Stomach (tissue), 9 donors: ENCODE data around the gene ST8SIA4. TPM values are rescaled to one million over a fixed set of nuclear protein-coding genes. Genes with fewer than 3 reads are reported as not detected.

ENCODE experiments used
- DNase-seq, 2 donors: peaks; one replicate each; pipeline versions ENCODE4 v3.0.0 to v3.0.0-alpha.2; 2013 to 2019
- H3K27ac ChIP-seq, 5 donors: fragments of 200-600 bp in 4 of 5; sonication (generic) in 4 of 5; one replicate each; pipeline ENCODE4 v1.5.1; 2013 to 2019; ENCODE audit warnings: mild to moderate bottlenecking in 1 of 5, moderate library complexity in 1 of 5
- H3K27me3 ChIP-seq, 3 donors: fragments of 200-600 bp; sonication (generic); one replicate each; pipeline ENCODE4 v1.5.1; 2017 to 2019; ENCODE audit warnings: mixed run types in 1 of 3
- H3K36me3 ChIP-seq, 4 donors: fragments of 200-600 bp; sonication (generic); 1 replicate in 3 of 4; 2 replicates in 1 of 4; pipeline ENCODE4 v1.5.1; 2016 to 2019
- H3K4me1 ChIP-seq, 4 donors: fragments of 200-600 bp; sonication (generic); one replicate each; pipeline ENCODE4 v1.5.1; 2016 to 2019
- H3K4me3 ChIP-seq, 4 donors: fragments of 200-600 bp; sonication (generic) in 3 of 4; one replicate each; pipeline ENCODE4 v1.5.1; 2016 to 2019; ENCODE audit warnings: mild to moderate bottlenecking in 1 of 4
- H3K9me3 ChIP-seq, 4 donors: fragments of 200-600 bp; sonication (generic); one replicate each; pipeline ENCODE4 v1.5.1; 2016 to 2019
- CTCF ChIP-seq, 7 experiments: fragments of 450-650 bp in 4 of 7; fragments of 200-600 bp in 3 of 7; sonication (generic) in 3 of 7; IDR thresholded peaks; one replicate each; pipeline ENCODE4 v1.5.1; 2016 to 2019; ENCODE audit warnings: antibody characterized with exemption in 7 of 7, control low read depth in 2 of 7, mild to moderate bottlenecking in 1 of 7
- EP300 ChIP-seq: sonication (generic); formaldehyde crosslinking; IDR thresholded peaks from one replicate; pipeline ENCODE4 v1.6.1; 2017; ENCODE audit warnings: antibody characterized with exemption
- POLR2A ChIP-seq, 4 donors: fragments of 450-650 bp; IDR thresholded peaks; one replicate each; pipeline ENCODE4 v1.6.1; 2016; ENCODE audit warnings: antibody characterized with exemption in 4 of 4, control low read depth in 2 of 4, mild to moderate bottlenecking in 1 of 4, moderate library complexity in 1 of 4
- POLR2AphosphoS5 ChIP-seq, 3 donors: sonication (generic); formaldehyde crosslinking; IDR thresholded peaks; one replicate each; pipeline ENCODE4 v1.6.1; 2016; ENCODE audit warnings: antibody characterized with exemption in 3 of 3
- WGBS, 5 donors: extraction: QIAGEN DNeasy Blood & Tissue Kit in 3 of 5; methylation state at CpG; one replicate each; pipeline versions ENCODE4 v1.1.5 to v1.1.7; 2013 to 2018; 5-methylcytosine and 5-hydroxymethylcytosine counted together
- intact Hi-C: fragments of 100-400 bp; cut with DNase I; formaldehyde crosslinking; loops from one replicate; pipeline ENCODE4 v1.15.1; 2023; ENCODE audit warnings: low total_unique reads
- polyA plus RNA-seq, 3 donors: library from polyadenylated mRNA; stranded (reverse); fragments of 200-250 nt; gene quantifications; one replicate each; pipeline ENCODE4 v1.2.3, GENCODE V29; 2013
- total RNA-seq, 5 donors: library from RNA; depleted of rRNA; stranded (reverse); fragments of >200 nt; gene quantifications; one replicate each; pipeline versions ENCODE4 v1.1.0 to v1.2.3, GENCODE V29; 2014 to 2016
- donor health status: healthy with polysubstance abuse.
- donor health status: Bipolar disorder and iron deficiency.
- donor health status: healthy.

ST8SIA4 gene
- total and polyA plus RNA-seq, 8 donors, result 0.29 to 7.7 (median 1.9) TPM

- peaks cover 0 to 38% (median 23%) of the 10 kb centered on the region in 4 donors for H3K4me1 ChIP-seq
- H3K9me3 ChIP-seq, result no peaks in the 10 kb centered on the region
- WGBS, 5 donors, result 65 to 77% (median 75%) methylated on average over 5 of the region's 5 CpGs
- peaks cover 2 to 38% (median 12%) of the 10 kb centered on the region in 3 donors for H3K27me3 ChIP-seq
- peak in 1 of 2 donors; percentile 10 for DNase-seq
- H3K4me3 ChIP-seq, result no peak overlapping the region
- H3K36me3 ChIP-seq, result no peaks in the 10 kb centered on the region
- intact Hi-C loops, result no loop called here
- peak overlapping the region in 1 of 5 donors; percentile 85 for H3K27ac ChIP-seq
- no peak for TF ChIP-seq POLR2AphosphoS5 (IDR thresholded peaks at IDR 0.05)
- TF ChIP-seq POLR2A (IDR thresholded peaks at IDR 0.05), result no peak
- TF ChIP-seq CTCF (IDR thresholded peaks at IDR 0.05), result no peak
- no peak for TF ChIP-seq EP300
Observed at GRCh38 chr5:100898504-100899346, 4.4 kb downstream of the ST8SIA4 start.

DNA sequence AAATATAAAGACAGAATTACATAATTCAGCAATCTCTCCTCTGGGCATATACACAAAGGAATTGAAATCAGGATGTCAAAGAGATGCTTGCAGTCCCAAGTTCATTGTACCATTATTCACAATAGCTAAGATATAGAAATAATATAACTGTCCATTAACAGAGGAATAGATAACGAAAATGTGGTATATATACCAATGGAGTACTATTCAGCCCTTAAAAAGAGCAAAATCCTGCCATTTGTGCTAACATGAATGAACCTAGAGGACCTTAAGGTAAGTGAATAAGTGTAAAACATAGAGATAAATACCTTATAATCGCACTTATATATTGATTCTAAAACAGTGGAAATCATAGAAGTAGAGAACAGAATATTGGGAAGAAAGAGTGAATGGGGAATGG, 7.0 kb downstream of the ST8SIA4 start:
- Histone ChIP-seq H3K36me3 (no peaks in the 10 kb centered on the region), H3K4me3 (no peak overlapping the region), H3K9me3 (no peaks in the 10 kb centered on the region), H3K27ac (no peak overlapping the region), H3K4me1 (peaks cover 0 to 13% (median 10%) of the 10 kb centered on the region in 4 donors), H3K27me3 (peaks cover 0 to 13% (median 6%) of the 10 kb centered on the region in 3 donors)
- TF ChIP-seq POLR2A (IDR thresholded peaks at IDR 0.05) (no peak), EP300 (no peak), CTCF (IDR thresholded peaks at IDR 0.05) (no peak), POLR2AphosphoS5 (IDR thresholded peaks at IDR 0.05) (no peak)
- intact Hi-C loops, result no loop called here
- 75 to 89% (median 80%) methylated on average over 2 of the region's 2 CpGs for WGBS, 5 donors
- no peak for DNase-seq

GRCh38 chr5:100890461-100891008, 12.5 kb downstream of the ST8SIA4 start:
- DNase-seq, result no peak
- TF ChIP-seq EP300, result no peak
- TF ChIP-seq POLR2AphosphoS5 (IDR thresholded peaks at IDR 0.05), result no peak
- no peak for TF ChIP-seq CTCF (IDR thresholded peaks at IDR 0.05)
- no peak for TF ChIP-seq POLR2A (IDR thresholded peaks at IDR 0.05)
- Histone ChIP-seq H3K27ac (peak overlapping the region in 2 of 5 donors; percentile 18 to 30), H3K9me3 (no peaks in the 10 kb centered on the region), H3K4me1 (no peaks in the 10 kb centered on the region), H3K27me3 (no peaks in the 10 kb centered on the region), H3K36me3 (no peaks in the 10 kb centered on the region), H3K4me3 (no peak overlapping the region)
- whole genome bisulfite sequencing, 5 donors, result 39 to 52% (median 43%) methylated on average over 3 of the region's 3 CpGs
- intact Hi-C loops, result no loop called here

DNA sequence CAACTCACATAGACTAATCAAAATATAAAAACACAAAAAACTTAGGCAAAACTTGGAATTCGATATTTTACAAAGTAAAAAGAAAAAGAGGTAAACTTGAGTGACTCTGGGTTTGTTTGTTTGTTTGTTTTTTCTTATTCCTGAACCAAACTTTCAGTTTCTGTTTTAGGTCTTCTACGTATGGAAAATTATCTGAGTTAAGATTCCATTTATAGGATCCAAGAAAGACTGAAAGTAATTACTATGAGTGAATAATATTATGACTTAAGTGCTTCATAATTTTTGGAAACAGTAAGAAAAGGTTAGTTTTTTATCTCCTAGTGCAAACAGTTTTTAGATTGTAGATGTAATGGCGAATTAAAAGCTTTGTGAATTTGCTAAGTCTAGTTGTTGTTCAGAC, 13.2 kb downstream of the ST8SIA4 start:
- H3K4me3 ChIP-seq, result peak overlapping the region in 1 of 4 donors; percentile 7
- intact Hi-C loops, result no loop called here
- H3K27me3 ChIP-seq, result no peaks in the 10 kb centered on the region
- H3K27ac ChIP-seq, result peak overlapping the region in 2 of 5 donors; percentile 18 to 30
- no peak for TF ChIP-seq CTCF (IDR thresholded peaks at IDR 0.05)
- TF ChIP-seq POLR2A (IDR thresholded peaks at IDR 0.05), result no peak
- TF ChIP-seq EP300, result no peak
- TF ChIP-seq POLR2AphosphoS5 (IDR thresholded peaks at IDR 0.05), result no peak
- DNase-seq, result no peak
- 33 to 46% (median 41%) methylated on average over 3 of the region's 3 CpGs for WGBS, 5 donors
- H3K9me3 ChIP-seq, result no peaks in the 10 kb centered on the region
- H3K36me3 ChIP-seq, result no peaks in the 10 kb centered on the region
- no peaks in the 10 kb centered on the region for H3K4me1 ChIP-seq
